GM19043 (cell line): ENCODE results near the gene TRPM3.
"Not testable (repeated sequence)": the region's sequence is repeated elsewhere in the genome, so short reads cannot be mapped to it uniquely, and the experiment has no call there.

Experiments used
- ATAC-seq: cut with Tn5 transposase; IDR thresholded peaks from one replicate; pipeline ENCODE4 v1.9.1; 2021; ENCODE audit warnings: low read depth; ENCODE audit not compliant: unreplicated experiment

Gene TRPM3

DNA sequence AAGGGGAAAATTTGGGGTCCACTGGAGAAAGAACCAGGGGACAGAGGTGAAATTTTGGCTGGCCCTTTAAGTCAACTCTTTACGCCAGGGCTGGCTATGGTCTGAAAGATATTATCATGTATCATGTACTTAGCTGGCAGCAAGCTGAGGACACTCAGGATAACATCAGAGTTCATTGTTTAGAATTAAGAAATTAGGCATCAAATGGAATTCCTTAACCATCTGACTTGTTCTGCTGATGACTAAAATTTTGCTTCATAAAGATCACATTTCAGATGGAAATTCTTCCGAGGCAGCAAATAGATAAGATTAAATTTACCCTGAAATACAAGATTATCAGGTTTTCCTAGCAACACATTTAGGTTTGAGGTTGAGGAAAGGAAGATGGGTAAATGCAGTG, 437.6 kb downstream of the TRPM3 start:
- ATAC-seq, result no peak

DNA sequence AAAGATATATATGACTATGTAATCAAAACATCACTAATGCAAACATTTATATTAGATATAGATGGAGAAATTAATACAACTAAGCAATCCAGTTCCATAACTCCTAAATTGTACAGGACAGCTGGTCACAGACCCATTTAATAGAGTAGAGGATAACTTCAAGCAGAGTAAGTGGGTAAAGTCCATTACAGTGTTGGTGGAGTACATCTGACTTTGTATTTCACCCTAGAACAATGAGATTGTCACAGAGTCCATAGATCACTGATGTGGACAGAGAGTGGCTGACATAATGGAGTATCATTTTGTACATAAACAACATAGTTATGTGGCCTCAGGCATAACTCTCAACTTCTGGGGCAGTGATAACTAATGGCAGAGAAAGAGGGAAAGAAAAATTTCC, 439.1 kb downstream of the TRPM3 start:
- no peak for ATAC-seq

DNA sequence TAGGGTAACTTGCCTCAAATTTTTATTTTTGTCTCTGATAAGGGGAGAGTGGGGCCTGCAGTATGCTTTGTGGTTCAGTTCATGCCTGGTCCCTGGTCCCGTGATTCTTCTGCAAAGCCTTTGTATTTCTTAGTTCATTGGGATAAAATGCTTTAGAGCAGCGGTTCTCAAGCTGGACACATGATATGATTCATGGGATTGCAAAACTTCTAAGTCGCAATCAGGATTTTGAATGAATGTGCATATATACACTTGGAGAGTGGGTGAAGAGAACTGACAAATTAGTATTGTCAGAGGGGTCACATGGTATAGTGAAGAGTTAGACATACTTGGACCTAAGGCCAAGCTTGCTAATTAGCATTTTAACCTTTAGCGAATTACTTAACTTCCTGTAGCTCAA, 441.6 kb downstream of the TRPM3 start:
- no peak for ATAC-seq

DNA sequence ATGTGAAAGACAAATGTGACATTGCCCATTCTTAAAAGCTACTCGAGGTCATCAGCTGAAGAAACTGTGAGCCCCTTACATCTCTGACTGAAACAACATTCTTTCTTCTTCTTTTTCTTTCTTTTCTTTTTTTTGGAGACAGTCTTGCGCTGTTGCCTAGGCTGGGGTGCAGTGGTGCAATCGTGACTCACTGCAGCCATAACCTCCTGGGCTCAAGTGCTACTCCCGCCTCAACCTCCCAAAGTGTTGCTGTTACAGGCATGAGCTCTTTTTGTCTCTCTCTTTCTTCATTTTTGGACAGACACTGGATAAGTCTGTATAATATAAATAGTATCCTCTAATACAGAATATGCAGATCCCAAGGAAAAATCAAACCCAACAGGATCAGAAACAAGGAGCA, 443.3 kb downstream of the TRPM3 start:
- no peak for ATAC-seq

DNA sequence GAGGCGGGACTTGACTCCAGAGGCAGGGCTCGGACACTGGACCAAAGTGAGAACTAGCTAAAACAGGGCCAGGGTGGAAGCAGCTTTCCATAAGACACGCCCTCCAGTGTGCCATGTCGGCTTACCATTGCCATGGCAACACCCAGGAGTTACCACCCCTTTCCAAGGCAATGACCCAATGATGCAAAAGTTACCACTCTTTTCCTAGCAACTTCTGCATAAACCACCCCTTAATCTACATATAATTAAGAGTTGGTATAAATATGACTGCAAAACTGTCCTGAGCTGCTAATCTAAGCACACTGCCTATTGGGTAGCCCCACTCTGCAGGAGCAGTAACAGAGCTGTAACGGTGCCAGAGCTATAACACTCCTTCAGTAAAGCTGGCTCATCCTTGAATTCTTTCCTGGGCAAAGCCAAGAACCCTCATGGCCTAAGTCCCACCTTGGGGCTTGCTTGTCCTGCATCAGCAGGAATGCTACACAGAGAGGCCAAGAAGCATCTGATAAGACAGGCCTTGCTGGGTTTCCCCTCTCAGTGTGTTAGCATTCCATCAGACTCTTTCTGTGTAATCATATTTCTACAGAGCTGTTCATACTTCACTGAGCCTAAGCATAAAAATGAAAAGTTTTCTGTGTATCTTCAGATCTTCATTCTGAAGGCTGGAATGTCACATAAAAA, 444.2 kb downstream of the TRPM3 start:
- ATAC-seq, result no peak

DNA sequence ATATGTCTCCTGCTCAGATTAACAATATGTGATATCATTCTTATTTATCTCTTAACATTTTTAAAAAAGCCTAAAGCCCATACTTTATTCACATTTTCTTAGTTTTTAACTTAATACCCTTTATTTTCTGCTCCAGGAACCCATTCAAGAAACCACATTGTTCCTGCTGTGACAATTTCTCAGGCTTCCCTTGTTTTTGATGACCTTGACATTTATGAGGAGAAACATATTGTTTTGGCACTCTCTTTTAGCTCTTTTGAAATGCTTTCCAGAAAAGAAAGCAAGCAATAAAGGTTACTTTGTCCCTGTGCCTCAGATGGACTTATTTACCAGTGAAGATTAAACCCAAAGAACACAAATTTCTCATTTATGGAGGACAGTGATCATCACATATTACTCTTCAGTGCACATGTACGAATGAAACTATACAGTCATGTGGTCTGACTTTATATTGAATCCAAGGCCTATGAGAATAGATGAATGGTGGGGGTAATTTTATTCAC, 445.5 kb downstream of the TRPM3 start:
- no peak for ATAC-seq

DNA sequence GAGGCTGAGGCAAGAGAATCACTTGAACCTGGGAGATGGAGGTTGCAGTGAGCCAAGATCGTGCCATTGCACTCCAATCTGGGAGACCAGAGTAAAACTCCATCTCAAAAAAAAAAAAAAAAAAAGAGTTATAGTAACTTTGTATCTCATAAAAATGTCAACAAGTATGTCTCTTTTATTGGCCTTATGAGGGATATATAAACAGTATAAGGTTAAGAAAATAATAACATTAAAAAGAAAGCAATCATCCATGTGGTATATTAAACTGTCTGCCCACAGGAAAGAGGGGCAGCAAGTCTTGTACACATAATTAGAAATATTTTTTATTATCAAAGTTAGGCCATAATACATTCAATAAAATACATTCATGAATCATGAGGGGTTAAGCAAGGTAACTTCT, 447.6 kb downstream of the TRPM3 start:
- ATAC-seq, result no peak

DNA sequence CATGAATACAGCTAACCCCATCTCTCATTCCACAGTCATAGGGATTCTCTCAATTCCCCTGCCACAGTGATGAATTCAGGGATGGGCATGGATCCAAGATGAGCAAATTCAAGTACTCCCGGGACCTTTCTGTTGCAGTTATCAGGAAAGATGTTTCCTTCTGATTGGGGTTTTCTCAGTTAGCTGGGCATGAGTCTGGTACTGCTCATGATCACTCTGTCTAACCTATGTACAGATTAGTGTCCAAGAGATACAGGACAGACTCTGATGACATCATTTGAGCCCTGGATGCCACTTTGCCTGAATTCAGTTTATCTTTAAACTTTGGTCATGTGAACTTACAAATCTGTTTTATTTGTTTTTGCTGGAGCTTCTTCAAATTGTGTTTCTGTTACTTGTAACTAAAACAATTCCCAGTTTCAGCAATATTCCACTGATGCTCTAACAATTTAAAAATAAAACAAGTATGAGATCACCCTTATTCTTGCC, 449.2 kb downstream of the TRPM3 start:
- no peak for ATAC-seq

DNA sequence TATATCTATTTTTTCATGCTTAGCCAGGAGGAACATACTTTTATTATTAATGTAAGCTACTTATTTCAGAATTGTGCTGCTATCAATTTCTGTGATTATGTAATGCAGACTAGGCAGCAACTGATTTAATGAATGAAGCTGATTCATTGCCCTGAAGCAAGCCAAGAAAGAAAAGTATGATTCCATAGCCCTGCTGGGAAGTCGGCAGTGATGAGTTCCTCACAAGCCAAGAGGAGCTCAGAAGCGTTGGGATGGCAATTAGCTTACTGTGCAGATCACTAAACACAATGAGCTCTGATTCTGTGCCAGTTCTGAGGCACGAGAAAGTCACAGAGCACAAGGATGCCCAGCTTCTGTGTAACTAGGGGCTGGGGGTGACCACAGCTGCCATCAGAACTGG, 452.7 kb downstream of the TRPM3 start:
- ATAC-seq, result no peak

DNA sequence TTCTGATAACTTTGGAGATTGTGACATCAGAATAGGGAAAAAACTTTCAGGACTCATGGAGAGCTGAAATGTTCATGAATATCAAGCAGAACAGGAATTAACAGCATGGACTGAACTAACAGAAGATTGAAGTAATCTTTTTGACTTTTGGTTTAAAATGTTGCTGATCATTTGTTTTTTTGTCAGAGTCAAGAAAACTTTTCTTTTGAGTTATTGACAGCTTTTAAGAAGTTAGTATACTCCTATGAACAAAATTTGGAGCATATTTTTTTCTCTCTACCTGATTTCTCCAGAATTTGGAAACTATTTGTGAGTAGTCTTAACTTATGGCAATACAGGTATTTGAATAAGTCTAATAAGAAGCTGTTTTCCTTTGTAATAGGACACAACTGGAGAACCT, 462.7 kb downstream of the TRPM3 start:
- no peak for ATAC-seq

DNA sequence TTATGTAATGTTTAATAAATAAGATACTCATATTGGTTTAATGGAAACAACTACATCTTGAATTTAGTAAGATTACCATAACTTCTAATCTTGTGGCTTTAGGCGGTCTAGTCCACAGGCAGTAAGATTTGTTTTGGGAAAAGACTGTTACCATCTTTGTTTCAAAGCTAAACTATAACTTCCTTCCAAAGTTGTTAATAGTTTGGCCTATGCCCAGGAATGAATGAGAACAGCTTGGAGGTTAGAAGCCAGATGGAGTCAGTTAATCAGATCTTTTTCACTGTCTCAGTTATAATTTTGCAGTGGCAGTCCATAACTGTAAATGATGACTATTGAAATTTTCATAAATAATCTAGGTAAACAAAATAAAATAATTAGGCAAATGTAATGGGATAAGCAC, 465.1 kb downstream of the TRPM3 start:
- no peak for ATAC-seq

DNA sequence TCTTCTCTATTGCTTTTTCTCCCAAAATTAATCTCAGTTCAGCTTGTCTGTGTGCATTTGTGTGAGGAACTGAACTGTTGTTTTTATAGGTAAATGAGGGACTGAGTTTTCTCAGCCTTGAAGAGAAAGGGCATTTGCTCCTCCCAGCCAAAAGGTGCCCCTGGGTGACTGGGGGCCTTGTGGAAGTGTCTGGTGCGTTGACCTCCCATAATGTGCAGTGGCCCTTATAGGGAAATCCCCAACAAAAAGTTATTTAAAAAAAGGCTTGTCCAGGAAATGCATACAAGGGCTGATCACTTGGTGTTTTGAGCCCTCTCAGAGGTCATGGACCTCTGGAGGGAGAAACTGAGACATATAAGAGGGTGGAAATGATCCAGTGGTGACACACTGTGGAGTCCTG, 467.3 kb downstream of the TRPM3 start:
- ATAC-seq, result no peak

DNA sequence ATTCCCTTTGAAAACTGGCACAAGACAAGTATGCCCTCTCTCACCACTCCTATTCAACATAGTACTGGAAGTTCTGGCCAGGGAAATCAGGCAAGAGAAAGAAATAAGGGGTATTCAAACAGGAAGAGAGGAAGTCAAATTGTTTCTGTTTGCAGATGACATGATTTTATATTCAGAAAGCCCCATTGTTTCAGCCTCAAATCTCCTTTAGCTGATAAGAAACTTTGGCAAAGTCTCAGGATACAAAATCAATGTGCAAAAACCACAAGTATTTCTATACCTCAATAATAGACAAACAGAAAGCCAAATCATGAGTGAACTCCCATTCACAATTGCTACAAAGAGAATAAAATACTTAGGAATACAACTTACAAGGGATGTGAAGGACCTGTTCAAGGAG, 476.8 kb downstream of the TRPM3 start:
- not testable (repeated sequence) for ATAC-seq

DNA sequence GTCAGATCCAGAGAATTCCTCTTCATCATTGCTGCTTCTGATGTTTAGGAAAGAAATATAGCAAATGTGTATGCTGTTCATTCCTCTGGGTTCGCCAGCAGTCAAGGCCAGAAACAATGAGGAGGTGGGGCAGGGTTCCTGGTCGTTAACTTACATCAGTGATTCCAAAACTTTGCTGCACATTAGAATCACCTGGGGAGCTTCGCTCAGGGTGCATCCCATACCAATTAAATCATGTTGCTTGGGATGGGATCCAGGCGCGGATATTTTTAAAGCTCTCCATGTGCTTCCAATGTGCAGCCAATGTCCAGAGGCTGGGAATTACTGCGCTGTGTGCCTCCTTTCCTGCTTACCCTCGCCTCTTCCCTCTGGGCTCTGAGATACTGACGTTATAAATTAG, 479.1 kb downstream of the TRPM3 start:
- ATAC-seq, result no peak

DNA sequence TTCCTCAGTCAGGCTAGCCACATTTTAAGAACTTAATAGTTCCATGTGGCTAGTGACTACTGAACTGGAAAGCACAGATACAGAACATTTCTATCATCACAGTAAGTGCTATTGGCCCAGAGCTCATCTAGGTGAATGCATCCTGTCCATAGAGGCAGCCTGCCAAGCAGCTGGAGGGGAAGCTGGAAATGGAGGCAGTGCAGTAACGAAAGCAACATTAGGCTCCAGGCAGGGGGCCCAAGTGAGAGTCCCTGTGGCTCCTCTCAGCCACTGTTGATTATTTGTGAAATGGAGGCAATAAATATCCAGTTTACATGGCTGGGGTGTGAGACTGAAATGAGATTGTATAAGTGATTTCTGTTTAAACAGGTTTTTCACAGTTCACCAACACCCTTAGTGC, 479.8 kb downstream of the TRPM3 start:
- no peak for ATAC-seq

DNA sequence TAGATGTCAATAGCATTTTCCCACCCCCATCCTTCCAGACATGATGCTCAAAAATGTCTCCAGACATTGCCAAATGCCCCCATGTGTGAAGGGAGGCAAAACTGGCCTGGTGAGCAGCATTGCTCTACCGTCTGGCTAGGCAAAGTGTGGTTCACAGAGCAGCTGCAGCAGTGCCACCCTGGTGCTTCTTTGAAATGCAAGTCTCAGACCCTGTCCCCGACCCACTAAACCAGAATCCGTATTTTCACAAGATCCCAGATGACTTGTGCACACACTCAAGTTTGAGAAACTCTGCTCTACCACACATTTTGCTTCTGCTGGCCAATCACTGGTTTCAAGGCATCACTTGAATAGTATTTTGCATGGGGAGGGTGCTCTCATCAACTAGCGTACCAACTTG, 480.4 kb downstream of the TRPM3 start:
- ATAC-seq, result no peak

DNA sequence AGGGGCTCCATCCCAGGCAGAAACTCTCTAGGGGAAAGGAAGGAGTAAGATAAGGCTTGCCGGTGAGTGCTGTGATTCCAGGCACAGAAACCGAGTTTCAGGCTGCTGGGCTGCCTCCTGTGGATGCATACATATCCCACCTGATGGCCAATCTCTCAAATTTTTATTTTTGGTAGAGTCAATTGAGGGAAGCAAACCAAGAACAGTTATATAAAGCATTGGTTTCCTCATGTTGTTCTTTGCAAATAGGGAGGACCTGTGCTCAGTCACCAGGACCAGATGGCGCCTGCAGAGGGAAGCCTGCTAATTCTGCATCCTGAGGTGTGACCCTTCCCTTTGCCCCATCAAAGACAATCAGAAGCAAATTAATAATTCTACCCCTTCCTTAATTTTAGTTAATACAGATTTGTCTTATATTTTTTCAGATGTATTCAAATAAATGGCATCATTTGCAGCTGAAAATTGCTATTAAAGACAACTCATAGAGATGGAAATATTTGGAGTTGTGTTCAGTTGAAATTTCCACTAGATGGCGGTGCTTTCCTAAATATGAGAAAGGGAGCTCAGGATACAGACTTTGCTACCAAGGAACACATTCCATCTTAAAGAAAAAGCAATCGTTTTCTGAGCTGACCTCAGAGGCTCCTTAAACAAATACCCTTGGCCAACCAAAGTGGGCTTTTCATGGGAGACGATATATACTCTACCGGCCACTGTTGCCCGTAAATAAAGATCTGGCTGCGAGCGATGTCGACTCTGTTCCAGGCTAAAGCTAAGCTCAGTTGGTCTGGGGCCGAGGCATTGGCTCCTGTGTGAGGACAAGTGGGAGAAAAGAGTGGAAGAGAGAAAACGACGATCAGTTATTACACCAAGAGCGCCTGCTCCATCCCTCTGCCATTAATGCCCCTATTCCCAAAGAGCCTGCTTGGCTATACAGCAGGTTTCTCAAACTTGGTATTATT, 481.3 kb downstream of the TRPM3 start:
- ATAC-seq, result no peak

DNA sequence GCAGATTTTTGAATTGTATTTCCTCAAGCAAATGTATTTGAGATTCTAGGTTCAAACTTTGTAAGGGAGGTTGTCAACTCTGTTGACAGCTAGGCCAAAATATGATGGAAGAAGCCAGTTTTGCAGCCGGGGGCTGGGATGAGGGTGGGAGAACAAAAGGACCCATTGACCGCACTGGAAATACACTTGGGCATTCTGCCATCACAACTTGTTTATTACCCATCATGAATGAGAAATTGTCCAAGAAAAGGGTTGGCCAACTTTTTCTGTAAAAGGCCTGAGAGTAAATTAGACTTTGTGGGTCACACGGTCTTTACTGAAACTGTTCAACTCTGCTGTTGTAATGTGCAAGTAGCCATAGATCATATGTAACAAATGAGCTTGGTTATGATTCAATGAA, 485.6 kb downstream of the TRPM3 start:
- ATAC-seq, result no peak

DNA sequence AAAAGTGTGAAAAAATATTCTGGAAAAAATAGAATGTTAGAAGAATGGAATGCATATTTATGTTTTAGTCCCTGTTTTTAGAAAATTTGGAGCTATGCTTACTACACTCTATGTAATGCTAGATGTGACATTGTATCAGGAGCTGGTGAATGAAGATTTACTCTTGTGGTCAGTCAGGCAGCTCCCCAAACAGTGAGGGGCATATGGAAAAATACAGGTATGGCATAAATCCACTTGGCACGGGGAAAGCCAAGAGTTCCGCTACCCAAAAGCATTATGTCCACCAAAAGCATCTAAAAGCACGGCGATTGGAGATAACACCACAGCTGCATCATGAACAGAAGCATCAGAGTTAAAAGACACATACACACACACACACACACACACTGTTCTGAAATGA, 486.7 kb downstream of the TRPM3 start:
- no peak for ATAC-seq

DNA sequence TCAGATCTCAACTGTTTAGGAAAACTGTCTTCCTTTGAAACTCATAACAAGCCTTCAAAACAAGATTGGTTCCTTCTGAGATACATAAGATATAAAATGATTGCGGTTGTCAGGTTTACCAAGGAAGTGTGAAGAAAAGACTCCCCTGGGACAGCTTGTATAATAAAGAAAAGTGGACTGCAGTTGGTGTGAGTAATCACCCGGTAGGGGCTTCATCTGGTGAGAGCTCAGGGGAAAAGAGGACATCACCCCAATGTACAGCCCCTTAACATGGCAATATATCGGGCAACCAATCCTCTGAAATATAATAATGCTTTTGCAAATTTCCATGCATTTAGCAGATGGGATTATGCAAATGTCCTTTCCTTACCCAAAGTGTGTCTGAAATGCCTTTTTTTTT, 490.4 kb downstream of the TRPM3 start:
- ATAC-seq, result no peak

DNA sequence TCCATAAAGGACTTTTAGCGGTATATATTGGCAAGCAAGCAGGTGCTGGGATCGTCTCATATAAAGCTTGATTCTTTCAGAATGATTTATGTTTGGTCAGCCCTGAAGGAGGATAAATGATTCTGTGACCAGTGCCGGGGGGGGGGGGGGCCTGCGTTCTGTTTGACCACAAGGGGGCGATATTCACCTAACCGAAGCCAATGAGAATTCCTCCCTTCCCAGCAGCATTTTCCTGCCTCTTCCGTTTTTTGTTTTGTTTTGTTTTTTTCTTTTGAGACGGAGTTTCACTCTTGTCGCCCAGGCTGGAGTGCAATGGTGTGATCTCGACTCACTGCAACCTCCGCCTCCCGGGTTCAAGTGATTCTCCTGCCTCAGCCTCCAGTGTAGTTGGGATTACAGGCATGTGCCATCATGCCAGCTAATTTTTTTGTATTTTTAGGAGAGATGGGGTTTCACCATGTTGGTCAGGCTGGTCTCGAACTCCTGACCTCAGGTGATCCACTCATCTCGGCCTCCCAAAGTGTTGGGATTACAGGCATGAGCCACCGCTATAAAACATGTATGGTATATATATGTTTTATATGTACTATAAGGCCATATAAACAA, 492.2 kb downstream of the TRPM3 start:
- not testable (repeated sequence) for ATAC-seq
